ENCODE measurements around the gene KCNMA1.

Gene KCNMA1

GRCh38 chr10:77158666-77159065, 478.9 kb downstream of the KCNMA1 start:
- TF ChIP-seq CTCF (conservative IDR thresholded peaks at IDR 0.05; ENCODE audit: low read depth, low read length), result no peak
- H3K4me3 ChIP-seq (ENCODE audit: low read length), result no peak overlapping the region

GRCh38 chr10:77157248-77158019, 480.2 kb downstream of the KCNMA1 start:
- no peak for DNase-seq (ENCODE audit: low read depth)
- no peak overlapping the region for H3K4me3 ChIP-seq (ENCODE audit: low read length)
- no peak for TF ChIP-seq CTCF (conservative IDR thresholded peaks at IDR 0.05; ENCODE audit: low read depth, low read length)

More at GRCh38 chr10:77158666-77159065, 478.9 kb downstream of the KCNMA1 start:
- no peak for DNase-seq (ENCODE audit: low read depth)

GRCh38 chr10:77156406-77156879, 481.2 kb downstream of the KCNMA1 start:
- no peak for TF ChIP-seq CTCF (conservative IDR thresholded peaks at IDR 0.05; ENCODE audit: low read depth, low read length)
- no peak for DNase-seq (ENCODE audit: low read depth)
- no peak overlapping the region for H3K4me3 ChIP-seq (ENCODE audit: low read length)

- no peak for TF ChIP-seq CTCF (conservative IDR thresholded peaks at IDR 0.05; ENCODE audit: low read depth, low read length)
- H3K4me3 ChIP-seq (ENCODE audit: low read length), result no peak overlapping the region
- DNase-seq (ENCODE audit: low read depth), result no peak
Measured at GRCh38 chr10:77152256-77152655, 485.4 kb downstream of the KCNMA1 start.

- TF ChIP-seq CTCF (conservative IDR thresholded peaks at IDR 0.05; ENCODE audit: low read depth, low read length), result no peak
- no peak overlapping the region for H3K4me3 ChIP-seq (ENCODE audit: low read length)
- DNase-seq (ENCODE audit: low read depth), result no peak
Measured at GRCh38 chr10:77151408-77151807, 486.2 kb downstream of the KCNMA1 start.

DNA sequence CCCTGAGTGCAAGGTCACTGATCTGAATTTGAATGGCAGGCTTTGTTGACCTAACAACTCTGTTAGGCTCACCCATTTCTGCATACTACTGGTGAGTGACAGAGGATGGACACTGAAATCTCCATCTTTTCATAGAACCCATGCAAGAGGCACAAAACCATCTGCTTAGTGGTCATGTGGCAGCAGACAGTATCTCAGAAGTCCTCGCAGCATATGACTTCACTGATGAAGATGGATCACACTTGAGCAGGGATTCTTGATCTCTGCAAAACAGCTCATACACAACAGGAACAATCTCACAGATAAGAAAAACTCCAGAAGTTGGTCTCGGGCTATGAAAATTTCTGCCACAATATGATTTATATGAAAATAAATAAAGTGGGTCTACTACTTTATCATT, 487.9 kb downstream of the KCNMA1 start:
- H3K4me3 ChIP-seq (ENCODE audit: low read length), result no peak overlapping the region
- no peak for TF ChIP-seq CTCF (conservative IDR thresholded peaks at IDR 0.05; ENCODE audit: low read depth, low read length)
- no peak for DNase-seq (ENCODE audit: low read depth)

GRCh38 chr10:77149001-77149400, 488.6 kb downstream of the KCNMA1 start:
- DNase-seq (ENCODE audit: low read depth), result no peak
- H3K4me3 ChIP-seq (ENCODE audit: low read length), result no peak overlapping the region
- no peak for TF ChIP-seq CTCF (conservative IDR thresholded peaks at IDR 0.05; ENCODE audit: low read depth, low read length)

All from retinal pigment epithelial cell (primary cell).